HG02870 (cell line): ENCODE results near the gene AREL1.

Experiments used
- ATAC-seq: cut with Tn5 transposase; IDR thresholded peaks from one replicate; pipeline ENCODE4 v1.9.1; 2021; ENCODE audit warnings: mild to moderate bottlenecking, moderate library complexity; ENCODE audit not compliant: unreplicated experiment

AREL1 gene

GRCh38 chr14:74661726-74662450 lies 51.0 kb downstream of the AREL1 start:
- ATAC-seq: no peak

DNA sequence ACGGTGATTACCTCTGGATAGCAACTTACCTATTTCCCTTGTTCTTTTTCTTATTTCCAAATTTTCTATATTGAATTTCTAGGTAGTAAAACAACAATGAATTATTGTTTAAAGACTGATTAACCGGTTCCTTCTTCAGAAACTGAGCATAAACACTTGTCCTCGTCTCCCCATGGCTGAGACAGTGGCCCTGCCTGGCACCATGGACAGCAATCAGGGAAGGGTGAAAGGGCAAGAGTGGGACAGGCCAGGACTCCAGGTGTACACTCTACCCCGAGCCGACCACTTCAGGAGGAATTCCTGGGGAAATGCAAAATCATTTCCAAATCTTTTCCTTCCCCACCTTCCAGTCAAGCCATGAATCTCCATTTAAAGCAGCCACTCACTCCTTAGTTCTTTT lies 52.0 kb downstream of the AREL1 start:
- ATAC-seq: no peak

GRCh38 chr14:74660167-74660566 lies 52.7 kb downstream of the AREL1 start:
- no peak for ATAC-seq

DNA sequence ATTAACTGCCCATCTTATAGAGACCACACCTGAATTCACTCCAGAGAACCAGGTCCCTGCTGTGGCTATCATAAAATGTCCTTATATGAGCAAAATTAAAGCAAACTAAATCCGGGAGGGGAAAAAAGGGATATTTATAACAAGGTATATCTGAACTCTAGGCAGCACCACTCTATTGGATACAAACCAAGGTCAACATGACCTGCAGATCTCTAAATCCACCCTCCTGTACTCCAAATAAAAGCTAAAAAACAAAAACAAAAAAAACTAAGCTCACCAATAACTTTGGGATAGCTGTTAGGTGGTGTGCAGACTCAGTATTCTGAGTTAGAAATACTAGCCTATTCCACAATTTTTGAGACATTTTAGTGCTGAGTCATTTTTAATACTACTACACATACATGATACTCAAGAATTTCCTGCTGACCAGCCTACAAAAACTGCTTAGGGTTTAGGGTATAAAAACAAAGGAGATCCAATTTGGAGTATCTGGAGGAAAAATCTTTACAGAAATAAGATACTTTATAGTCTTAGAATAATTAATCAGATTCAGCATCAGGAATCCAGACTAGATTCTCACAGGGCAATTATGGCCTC lies 54.2 kb downstream of the AREL1 start:
- no peak for ATAC-seq

DNA sequence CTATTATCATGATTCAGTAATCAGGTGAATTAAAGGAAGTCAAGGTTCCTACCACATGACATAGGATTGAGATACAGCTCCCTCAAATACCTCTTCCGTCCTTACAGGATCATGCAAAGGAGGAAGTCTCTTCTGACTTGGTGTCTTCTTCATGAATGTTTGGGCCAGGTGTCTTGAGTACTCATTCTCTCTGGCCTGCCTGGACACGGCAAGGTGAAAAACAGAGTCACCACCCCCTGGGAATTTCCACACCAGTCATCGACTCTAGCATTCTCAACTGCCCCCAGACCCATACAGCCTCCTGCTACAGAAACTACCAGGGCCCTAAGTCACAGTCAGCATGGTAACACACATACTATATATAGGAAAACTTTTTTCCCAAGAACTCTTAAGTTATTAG lies 55.9 kb downstream of the AREL1 start:
- no peak for ATAC-seq

DNA sequence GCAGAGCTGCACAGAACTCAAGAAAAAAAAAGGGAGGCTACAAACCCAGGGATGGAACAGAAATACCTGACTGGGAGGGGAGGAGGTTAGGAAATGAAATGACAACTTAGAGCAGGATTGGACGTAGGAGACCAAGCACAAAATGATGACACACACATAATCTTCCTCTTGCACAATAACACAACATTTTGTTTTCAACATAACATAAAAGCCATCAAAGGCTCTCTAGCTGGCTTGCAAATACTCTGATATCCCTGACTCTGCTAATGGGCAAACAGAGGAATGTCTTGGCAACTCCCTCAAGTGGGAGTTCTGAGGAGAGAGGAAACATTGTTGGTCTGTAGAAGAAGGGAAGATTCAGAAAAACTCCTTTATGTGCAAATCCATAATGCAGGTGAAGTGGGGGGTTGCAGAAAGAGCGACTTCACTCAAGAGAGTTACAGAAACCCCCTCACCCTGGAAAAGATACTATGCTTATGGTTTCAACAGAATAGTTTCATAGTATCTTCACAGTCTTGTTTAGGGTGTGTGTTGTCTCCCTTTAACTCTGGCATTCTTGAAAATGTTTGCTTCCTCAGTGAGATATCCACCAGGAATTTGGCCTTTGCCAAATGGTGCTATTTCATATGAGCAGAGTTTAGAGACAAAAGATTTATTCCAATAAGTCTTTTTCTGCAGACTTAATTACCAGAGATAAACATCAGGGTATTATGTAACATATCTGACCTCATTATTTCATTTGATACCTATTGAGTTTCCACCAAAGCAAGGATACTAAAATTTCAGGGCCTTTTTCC lies 57.1 kb downstream of the AREL1 start:
- ATAC-seq: no peak

DNA sequence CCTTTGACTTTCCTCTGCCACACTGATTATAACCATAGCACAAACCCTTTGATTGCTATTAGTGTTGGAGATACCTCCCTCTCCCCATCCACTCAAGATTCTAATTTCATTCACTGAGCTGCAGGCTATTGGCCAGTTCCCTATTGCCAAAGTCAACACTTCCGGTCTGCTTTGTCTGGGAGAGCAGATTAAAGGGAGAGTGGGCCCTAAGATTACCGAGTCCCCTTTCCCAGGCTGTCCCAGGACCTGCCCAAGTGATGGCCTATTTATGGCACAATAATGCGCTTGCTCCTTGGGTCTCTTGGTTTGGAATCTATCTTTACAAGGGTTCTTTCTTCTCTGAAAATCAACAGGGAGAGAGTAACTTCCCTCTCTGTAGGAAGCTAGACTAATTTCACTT lies 57.9 kb downstream of the AREL1 start:
- ATAC-seq: no peak

DNA sequence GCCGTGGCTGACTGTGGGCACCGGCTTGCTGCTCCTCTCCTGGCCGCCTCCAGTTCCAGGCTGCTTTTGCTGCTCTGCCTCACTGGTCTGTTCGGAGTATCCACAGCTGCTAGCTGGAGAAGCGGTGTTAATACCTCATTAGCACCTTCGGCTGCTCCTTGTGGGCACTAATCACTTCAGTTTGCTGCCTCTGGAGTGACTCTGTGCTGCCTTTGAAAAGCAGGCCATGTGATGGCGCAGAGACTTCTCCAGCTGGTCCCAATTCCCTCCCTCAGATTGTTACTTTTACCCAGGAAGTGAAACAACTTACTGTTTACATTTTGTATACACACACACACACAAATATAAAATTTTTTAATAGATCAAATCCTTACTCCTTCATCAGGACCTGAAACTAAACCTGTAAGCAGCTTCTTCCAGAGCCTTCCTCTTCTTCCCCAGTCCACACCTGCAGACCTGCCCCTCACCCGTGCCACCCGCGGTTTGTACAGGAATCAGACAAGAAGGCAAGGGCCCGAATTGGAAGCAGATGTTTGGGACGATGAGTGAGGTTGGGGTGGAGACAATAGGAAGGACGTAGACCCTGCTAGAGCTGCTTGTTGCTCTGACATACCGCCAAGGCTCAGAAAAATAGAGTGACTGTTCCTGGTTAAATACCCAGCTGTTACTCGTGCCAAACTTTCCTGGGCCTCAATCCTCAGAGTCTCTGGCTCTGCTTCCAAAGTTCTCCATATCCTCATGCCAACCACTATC lies 59.3 kb downstream of the AREL1 start:
- no peak for ATAC-seq

- ATAC-seq: no peak
Measured at GRCh38 chr14:74652541-74652940, 60.3 kb downstream of the AREL1 start.

GRCh38 chr14:74650927-74651686 lies 61.8 kb downstream of the AREL1 start:
- ATAC-seq: no peak

- ATAC-seq: no peak
Measured at GRCh38 chr14:74649673-74650072, 63.2 kb downstream of the AREL1 start.

- ATAC-seq: no peak
Measured at GRCh38 chr14:74649167-74649566, 63.7 kb downstream of the AREL1 start.

GRCh38 chr14:74648601-74649000 lies 64.3 kb downstream of the AREL1 start:
- no peak for ATAC-seq

GRCh38 chr14:74647678-74648461 lies 65.0 kb downstream of the AREL1 start:
- no peak for ATAC-seq

- ATAC-seq: no peak
Measured at GRCh38 chr14:74647061-74647677, 65.7 kb downstream of the AREL1 start.

DNA sequence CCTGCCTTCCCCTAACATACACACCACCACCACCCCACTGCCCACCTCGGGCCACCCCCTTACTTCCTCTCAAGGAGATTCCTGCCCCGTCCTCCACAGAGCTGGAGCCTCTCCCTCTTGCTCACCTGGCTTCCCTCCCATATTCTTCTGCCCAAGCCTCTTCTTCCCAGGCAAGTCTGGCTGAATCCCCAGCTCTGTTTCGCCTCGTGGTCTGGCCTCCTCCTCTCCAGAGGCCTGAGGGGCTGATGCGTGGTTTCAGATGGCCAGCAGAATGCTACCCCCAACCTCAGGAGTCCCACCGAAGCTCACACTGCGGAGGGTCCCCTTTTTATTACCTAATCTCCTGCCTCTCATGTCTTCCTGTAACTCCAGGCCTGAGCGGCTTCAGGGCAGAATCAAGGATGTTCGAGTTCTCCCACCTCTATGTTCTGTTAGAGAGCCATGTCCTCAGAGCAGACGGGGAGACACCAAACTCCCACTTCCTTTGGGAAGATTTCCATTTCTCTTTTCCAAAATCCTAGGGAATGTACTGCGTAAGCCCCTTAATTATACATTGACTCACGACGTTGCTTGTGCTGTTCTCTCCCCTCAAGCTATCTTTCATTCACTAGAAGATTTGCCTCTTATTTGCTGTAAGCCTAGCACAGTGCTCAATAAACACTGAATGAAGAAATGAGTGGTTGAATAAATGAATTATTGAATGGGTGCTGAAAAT lies 67.0 kb downstream of the AREL1 start:
- no peak for ATAC-seq

- ATAC-seq: no peak
Measured at GRCh38 chr14:74645244-74645643, 67.6 kb downstream of the AREL1 start.

GRCh38 chr14:74641601-74642391 lies 71.1 kb downstream of the AREL1 start:
- ATAC-seq: no peak
